Lower lobe of right lung (tissue), 2 donors: ENCODE results near the gene GSTM4. TPM values are rescaled to one million over a fixed set of nuclear protein-coding genes. Genes with fewer than 3 reads are reported as not detected.

Source experiments
- ATAC-seq, 2 donors: fragments of 200-7000 bp; cut with Tn5 transposase; one replicate each; pipeline ENCODE4 v1.9.1; 2020 to 2022; ENCODE audit warnings: mild to moderate bottlenecking in 2 of 2, moderate library complexity in 2 of 2
- DNase-seq: peaks from one replicate; pipeline ENCODE4 v3.0.0-alpha.2; 2020
- H3K27ac ChIP-seq: fragments of 200-600 bp; one replicate; pipeline ENCODE4 v1.8.0; 2022
- H3K27me3 ChIP-seq: fragments of 200-600 bp; one replicate; pipeline ENCODE4 v1.8.0; 2022; ENCODE audit warnings: low read depth
- H3K36me3 ChIP-seq: fragments of 200-600 bp; one replicate; pipeline ENCODE4 v1.8.0; 2022; ENCODE audit warnings: mild to moderate bottlenecking
- H3K4me1 ChIP-seq: fragments of 200-600 bp; one replicate; pipeline ENCODE4 v1.8.0; 2022
- H3K4me3 ChIP-seq: fragments of 200-600 bp; one replicate; pipeline ENCODE4 v1.8.0; 2022; ENCODE audit warnings: mild to moderate bottlenecking
- H3K9me3 ChIP-seq: fragments of 200-600 bp; one replicate; pipeline ENCODE4 v1.8.0; 2022
- CTCF ChIP-seq: fragments of 200-600 bp; IDR thresholded peaks from one replicate; pipeline ENCODE4 v1.8.0; 2022; ENCODE audit warnings: antibody characterized with exemption, mild to moderate bottlenecking
- intact Hi-C: fragments of 100-400 bp; cut with DNase I; formaldehyde crosslinking; loops from one replicate; pipeline ENCODE4 v1.11.0; 2022
- total RNA-seq: library from RNA; stranded (reverse); fragmentation: NEBNext Ultra II Directional; extraction: Animal tissue kit (Norgen Biotek cat#: 25700); gene quantifications from one replicate; pipeline ENCODE4 v1.2.1, GENCODE V29; 2021
- donor health status: DM: no; HTN: yes; CAD: no; lungs with severe emphysema.

GSTM4 gene
- total RNA-seq, 1 donor from 2014 or later: 15.7 TPM

GRCh38 chr1:109626682-109627408 lies 29.1 kb upstream of the GSTM4 start:
- Histone ChIP-seq H3K4me3 (no peak overlapping the region), H3K27ac (no peak overlapping the region), H3K4me1 (peaks cover 29% of the 10 kb centered on the region), H3K9me3 (no peaks in the 10 kb centered on the region), H3K27me3 (no peaks in the 10 kb centered on the region), H3K36me3 (peaks cover 51% of the 10 kb centered on the region)
- DNase-seq (no peak), ATAC-seq (no peak)
- intact Hi-C loops: no loop called here
- no peak for TF ChIP-seq CTCF

- Histone ChIP-seq H3K4me3 (no peak overlapping the region), H3K36me3 (peaks cover 51% of the 10 kb centered on the region), H3K27me3 (no peaks in the 10 kb centered on the region), H3K4me1 (peaks cover 20% of the 10 kb centered on the region), H3K9me3 (no peaks in the 10 kb centered on the region), H3K27ac (no peak overlapping the region)
- no peak for DNase-seq
- ATAC-seq: no peak
- TF ChIP-seq CTCF: no peak
- intact Hi-C loops: no loop called here
These were observed 28.1 kb upstream of the GSTM4 start for GRCh38 chr1:109627692-109628399.

- H3K9me3 ChIP-seq: no peaks in the 10 kb centered on the region
- peaks cover 51% of the 10 kb centered on the region for H3K36me3 ChIP-seq
- no peak for TF ChIP-seq CTCF
- no peak overlapping the region for H3K4me3 ChIP-seq
- ATAC-seq (no peak), DNase-seq (no peak)
- no peaks in the 10 kb centered on the region for H3K27me3 ChIP-seq
- H3K4me1 ChIP-seq: peaks cover 15% of the 10 kb centered on the region
- no peak overlapping the region for H3K27ac ChIP-seq
- intact Hi-C loops: no loop called here
These were observed 27.2 kb upstream of the GSTM4 start for GRCh38 chr1:109628540-109629321.

GRCh38 chr1:109629372-109630030 lies 26.4 kb upstream of the GSTM4 start:
- peaks cover 51% of the 10 kb centered on the region for H3K36me3 ChIP-seq
- peaks cover 7% of the 10 kb centered on the region for H3K4me1 ChIP-seq
- intact Hi-C loops: loop anchor here (10.0 kb wide), 1 partner anchor 85 kb away; the partner anchor contains the start of gene GNAI3
- no peak for DNase-seq
- no peak overlapping the region for H3K4me3 ChIP-seq
- ATAC-seq: no peak
- TF ChIP-seq CTCF: no peak
- H3K9me3 ChIP-seq: no peaks in the 10 kb centered on the region
- H3K27me3 ChIP-seq: no peaks in the 10 kb centered on the region
- H3K27ac ChIP-seq: no peak overlapping the region
